ENCODE measurements around the gene DGCR8.

- no peak for TF ChIP-seq CTCF (IDR thresholded peaks at IDR 0.05 in 8 of 11, conservative IDR thresholded peaks at IDR 0.05 in 3 of 11)
- TF ChIP-seq POLR2A (IDR thresholded peaks at IDR 0.05), result no peak
These were observed 10.7 kb downstream of the DGCR8 start for GRCh38 chr22:20090730-20091240.

Measured in spleen (tissue), 7 donors.